ENCODE results near the gene TYW1.

The TYW1 gene, protein sequence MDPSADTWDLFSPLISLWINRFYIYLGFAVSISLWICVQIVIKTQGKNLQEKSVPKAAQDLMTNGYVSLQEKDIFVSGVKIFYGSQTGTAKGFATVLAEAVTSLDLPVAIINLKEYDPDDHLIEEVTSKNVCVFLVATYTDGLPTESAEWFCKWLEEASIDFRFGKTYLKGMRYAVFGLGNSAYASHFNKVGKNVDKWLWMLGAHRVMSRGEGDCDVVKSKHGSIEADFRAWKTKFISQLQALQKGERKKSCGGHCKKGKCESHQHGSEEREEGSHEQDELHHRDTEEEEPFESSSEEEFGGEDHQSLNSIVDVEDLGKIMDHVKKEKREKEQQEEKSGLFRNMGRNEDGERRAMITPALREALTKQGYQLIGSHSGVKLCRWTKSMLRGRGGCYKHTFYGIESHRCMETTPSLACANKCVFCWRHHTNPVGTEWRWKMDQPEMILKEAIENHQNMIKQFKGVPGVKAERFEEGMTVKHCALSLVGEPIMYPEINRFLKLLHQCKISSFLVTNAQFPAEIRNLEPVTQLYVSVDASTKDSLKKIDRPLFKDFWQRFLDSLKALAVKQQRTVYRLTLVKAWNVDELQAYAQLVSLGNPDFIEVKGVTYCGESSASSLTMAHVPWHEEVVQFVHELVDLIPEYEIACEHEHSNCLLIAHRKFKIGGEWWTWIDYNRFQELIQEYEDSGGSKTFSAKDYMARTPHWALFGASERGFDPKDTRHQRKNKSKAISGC

DNA sequence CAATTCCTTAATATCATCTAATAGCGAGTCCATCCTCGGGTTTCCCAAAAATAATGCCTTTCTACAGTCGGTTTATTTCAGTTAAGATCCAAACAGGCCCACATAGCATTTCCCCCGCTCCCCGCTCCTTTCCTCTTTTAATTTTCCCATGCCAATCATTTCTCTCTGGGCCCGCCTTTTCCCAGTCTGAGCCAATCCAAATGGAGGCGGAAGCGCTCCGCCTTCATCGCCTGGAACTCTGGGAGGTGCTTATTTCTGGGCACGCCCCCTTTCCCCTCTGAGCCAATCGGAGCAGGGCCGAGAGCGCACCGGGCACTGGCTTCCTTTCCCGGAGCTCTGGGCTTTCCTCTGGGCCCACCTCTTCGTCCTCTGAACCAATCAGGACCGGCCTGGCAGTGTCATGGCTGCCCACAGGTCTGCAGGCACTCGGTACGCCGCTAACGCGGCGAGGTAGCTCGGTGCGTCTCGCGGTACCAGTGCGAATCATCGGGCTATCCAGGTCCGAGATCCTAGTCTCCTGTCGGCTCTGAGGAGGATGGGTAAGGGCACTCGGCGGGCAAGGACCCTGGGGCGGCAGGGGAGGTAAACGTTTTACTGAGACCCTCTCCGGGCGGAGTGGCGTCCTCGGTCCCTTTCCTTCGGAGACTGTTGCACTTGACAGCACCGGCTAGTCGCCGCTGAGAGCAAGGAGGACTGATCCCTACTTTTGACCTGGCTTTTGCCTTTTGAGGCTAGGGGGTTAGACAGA, at the start of gene TYW1:
Gene TYW1 (plus strand): TSS at position 390 of the 748 bp plus-strand sequence. CDS start 146 bp downstream, at position 536.
- peak; percentile 72 for DNase-seq (ENCODE audit: low spot score)

DNA sequence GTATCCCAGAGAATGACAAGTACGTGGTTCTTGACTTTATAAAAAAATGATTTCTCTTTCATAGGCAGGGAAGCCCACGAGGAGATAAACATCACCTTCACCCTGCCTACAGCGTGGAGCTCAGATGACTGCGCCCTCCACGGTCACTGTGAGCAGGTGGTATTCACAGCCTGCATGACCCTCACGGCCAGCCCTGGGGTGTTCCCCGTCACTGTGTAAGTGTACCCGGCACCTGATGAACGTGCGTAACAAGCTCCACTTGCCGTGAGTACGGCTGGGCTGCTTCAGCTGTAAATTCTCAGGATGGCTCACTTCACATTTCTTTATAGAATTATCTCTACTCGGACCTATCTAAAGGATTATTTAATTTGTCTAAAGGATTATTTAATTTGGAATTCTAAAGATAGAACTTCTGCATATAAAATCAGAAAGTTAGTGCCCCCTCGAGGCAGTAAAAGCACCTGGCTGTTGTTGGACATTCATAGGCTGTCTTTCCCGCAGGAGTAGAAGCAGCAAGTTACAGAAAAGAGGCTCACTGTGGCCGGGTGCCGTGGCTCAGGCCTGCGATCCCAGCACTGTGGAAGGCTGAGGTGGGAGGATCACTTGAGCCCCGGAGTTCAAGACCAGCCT, 48.0 kb upstream of the TYW1 start:
- TF ChIP-seq, protein P1, sequence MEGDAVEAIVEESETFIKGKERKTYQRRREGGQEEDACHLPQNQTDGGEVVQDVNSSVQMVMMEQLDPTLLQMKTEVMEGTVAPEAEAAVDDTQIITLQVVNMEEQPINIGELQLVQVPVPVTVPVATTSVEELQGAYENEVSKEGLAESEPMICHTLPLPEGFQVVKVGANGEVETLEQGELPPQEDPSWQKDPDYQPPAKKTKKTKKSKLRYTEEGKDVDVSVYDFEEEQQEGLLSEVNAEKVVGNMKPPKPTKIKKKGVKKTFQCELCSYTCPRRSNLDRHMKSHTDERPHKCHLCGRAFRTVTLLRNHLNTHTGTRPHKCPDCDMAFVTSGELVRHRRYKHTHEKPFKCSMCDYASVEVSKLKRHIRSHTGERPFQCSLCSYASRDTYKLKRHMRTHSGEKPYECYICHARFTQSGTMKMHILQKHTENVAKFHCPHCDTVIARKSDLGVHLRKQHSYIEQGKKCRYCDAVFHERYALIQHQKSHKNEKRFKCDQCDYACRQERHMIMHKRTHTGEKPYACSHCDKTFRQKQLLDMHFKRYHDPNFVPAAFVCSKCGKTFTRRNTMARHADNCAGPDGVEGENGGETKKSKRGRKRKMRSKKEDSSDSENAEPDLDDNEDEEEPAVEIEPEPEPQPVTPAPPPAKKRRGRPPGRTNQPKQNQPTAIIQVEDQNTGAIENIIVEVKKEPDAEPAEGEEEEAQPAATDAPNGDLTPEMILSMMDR (IDR thresholded peaks at IDR 0.05; ENCODE audit: extremely low read depth, missing control alignments), result no peak
- no peak for DNase-seq (ENCODE audit: low spot score)

DNA sequence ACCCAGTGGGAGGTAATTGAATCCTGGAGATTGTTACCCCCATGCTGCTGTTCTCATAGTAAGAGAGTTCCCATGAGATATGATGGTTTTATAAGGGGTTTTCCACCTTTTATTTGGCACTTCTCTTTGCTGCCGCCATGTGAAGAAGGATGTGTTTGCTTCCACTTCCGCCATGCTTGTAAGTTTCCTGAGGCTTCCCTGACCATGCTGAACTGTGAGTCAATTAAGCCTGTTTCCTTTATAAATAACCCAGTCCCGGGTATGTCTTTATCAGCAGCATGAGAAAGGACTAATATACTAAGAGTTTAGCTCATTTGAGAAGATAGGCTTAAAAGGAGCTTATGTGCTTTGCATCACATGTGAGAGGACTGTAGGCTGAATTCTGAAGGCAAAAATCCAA, 46.3 kb upstream of the TYW1 start:
- TF ChIP-seq, protein P1 (IDR thresholded peaks at IDR 0.05; ENCODE audit: extremely low read depth, missing control alignments), result no peak
- no peak for DNase-seq (ENCODE audit: low spot score)

DNA sequence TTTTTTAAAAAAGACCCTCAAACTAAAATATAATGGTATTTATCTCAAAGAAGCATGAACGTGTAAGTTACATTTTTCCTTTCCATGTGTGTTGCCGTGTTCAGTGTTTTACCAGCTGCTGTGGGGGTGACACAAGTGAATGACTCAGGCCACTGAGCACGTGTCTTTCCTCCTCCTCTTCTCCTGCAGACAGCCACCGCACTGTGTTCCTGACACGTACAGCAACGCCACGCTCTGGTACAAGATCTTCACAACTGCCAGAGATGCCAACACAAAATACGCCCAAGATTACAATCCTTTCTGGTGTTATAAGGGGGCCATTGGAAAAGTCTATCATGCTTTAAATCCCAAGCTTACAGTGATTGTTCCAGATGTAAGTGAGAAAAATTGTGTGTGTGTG, 45.9 kb upstream of the TYW1 start:
- no peak for DNase-seq (ENCODE audit: low spot score)
- TF ChIP-seq, protein P1 (IDR thresholded peaks at IDR 0.05; ENCODE audit: extremely low read depth, missing control alignments), result no peak

DNA sequence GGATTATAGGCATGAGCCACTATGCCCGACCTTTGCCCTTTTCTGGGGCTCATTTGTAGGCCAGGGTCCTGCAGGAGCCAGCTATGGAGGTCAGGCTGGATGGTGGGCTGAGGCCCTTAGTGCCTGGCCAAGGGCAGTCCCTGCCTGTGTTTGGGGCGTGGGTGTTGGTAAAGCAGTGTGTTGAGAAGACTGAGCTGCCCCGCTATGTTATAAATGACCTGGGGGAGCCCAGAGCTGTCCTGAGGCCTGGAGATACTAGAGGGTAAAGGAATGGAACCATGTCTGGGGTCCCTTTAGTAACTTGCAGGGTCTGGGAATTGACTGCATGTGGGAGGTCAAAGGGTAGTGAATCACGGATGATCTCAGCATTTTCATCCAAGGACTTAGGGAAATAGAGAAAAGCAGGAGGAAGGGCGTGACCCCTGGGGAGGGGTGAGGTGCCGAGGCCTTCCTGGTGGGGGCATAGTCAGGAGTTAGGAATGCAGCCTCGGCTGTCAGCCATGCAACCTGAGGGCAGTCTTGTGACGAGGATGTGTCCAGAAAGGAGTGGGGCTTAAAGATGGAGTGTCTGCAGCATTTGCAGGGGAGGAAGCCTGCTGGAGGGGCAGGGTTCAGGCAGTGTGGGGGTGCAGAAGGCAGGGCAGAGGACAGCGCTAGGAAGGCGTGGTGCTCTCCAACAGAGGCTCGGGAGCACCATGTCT, 44.1 kb upstream of the TYW1 start:
- TF ChIP-seq, protein P1 (IDR thresholded peaks at IDR 0.05; ENCODE audit: extremely low read depth, missing control alignments), result no peak
- DNase-seq (ENCODE audit: low spot score), result no peak

DNA sequence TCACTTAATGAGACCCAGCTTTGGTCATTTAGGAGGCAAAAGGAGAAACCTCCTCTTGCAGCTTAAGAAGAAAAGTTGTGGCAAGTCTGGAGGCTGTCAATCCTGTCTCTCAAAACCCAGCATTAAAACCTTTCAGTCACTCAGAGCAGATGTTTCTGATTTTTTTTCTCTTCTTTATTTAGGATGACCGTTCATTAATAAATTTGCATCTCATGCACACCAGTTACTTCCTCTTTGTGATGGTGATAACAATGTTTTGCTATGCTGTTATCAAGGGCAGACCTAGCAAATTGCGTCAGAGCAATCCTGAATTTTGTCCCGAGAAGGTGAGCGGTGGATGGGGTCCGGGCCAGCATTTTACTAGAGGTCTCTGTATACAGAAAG, 43.6 kb upstream of the TYW1 start:
- TF ChIP-seq, protein P1 (IDR thresholded peaks at IDR 0.05; ENCODE audit: extremely low read depth, missing control alignments), result no peak
- no peak for DNase-seq (ENCODE audit: low spot score)
